GDM1 (cell line): Measurements from ENCODE around the gene POLR3H.

Source experiments
- DNase-seq: peaks from one replicate; lab custom pipeline; 2025; lab: John Stamatoyannopoulos, UW

The POLR3H gene

GRCh38 chr22:41481925-41482318 is 62.3 kb downstream of the POLR3H start:
- no peak for DNase-seq

- no peak for DNase-seq
Measured at GRCh38 chr22:41481131-41481830, 63.0 kb downstream of the POLR3H start.

DNA sequence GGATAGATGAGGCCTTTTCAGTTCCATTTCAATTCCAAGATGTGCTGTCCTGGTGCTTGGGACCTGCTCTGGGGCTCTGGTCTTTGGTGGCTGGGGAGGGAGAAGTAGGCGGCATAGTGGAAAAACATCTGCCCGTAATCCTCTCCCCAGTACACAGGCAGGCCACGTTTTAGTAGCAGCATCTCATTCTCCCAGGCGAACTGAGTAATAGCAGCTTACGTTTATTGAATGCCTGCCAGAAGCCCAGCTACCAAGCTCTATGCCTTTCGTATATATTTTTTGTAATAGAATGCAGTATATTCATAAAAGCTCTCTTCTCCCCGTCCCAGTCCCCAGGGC is 63.9 kb downstream of the POLR3H start:
- DNase-seq, result no peak

DNA sequence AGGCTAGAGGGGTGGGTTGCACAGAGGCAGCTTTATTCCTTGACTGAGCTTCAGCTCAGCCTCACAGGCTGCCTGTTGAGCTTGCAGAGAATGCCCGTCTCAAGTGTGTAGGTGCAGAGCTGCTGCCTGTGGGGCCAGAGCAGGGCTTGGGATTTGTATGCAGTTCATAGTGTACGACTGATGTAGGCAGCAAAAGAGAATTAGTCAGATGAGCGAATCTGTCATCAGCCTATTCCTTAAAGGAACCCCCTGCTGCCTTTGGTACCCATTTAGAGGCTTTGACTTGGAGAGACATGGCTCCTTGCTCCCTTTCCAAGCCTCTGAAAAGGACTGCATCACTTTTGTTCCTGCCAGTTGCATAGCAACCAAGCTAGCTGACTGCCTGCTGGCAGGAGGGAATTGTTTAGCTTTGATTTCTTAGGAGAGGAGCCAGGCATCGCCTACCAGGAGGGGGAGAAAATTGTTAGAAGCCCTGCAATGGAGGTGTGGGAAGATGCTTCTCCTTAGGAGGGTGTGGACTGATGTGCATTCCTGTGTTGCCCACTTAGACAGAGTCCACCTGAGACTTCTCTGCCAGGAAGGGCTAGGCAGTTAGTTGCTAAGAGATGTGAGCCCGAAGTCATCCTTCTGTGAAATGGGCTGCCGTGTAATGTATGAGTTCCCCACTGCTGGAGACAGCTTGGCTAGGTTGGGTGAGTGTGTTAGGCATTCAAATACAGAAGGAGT is 64.4 kb downstream of the POLR3H start:
- no peak for DNase-seq

GRCh38 chr22:41478891-41479521 is 65.3 kb downstream of the POLR3H start:
- no peak for DNase-seq

DNA sequence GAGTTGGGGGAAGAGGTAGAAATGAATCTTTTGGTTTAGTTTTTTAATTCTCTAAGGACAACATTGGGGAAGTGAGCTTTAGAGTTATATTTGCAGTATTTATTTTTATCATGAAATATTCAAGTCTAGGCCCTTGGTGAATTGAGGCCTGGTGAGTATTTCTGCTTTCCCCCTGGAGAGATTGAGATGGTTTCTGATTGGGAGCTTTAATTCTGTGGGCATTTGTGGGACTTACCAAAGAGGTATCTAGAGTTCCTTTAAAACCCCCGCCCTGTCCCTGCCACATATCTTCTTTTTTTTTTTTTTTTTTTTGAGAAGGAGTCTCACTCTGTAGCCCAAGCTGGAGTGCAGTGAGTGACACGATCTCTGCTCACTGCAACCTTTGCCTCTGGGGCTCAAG is 65.8 kb downstream of the POLR3H start:
- no peak for DNase-seq
